Lung (tissue), 12 donors: ENCODE measurements around the gene GRK2. TPM values are rescaled to one million over a fixed set of nuclear protein-coding genes. Genes with fewer than 3 reads are reported as not detected.

Source experiments
- ATAC-seq: fragments of 200-7000 bp; cut with Tn5 transposase; one replicate; pipeline ENCODE4 v1.9.1; 2020; ENCODE audit warnings: moderate number of reproducible peaks; ENCODE audit not compliant: insufficient read depth, low FRiP score
- DNase-seq, 3 donors: peaks; one replicate each; pipeline ENCODE4 v3.0.0-alpha.2; 2013 to 2017
- H3K27ac ChIP-seq, 2 donors: one replicate each; pipeline ENCODE4 v1.5.1; 2013; ENCODE audit warnings: mild to moderate bottlenecking in 2 of 2, moderate library complexity in 2 of 2, control low read depth in 1 of 2, inconsistent platforms in 1 of 2, low read depth in 1 of 2, low read length in 1 of 2
- H3K27me3 ChIP-seq, 3 donors: one replicate each; pipeline ENCODE4 v1.5.1; 2013; ENCODE audit warnings: low read length in 2 of 3; ENCODE audit not compliant: control insufficient read depth in 3 of 3, insufficient read depth in 3 of 3
- H3K36me3 ChIP-seq, 4 donors: one replicate each; pipeline ENCODE4 v1.5.1; 2013; ENCODE audit warnings: low read length in 4 of 4, mild to moderate bottlenecking in 1 of 4, moderate library complexity in 1 of 4; ENCODE audit not compliant: control insufficient read depth in 4 of 4, insufficient read depth in 4 of 4
- H3K4me1 ChIP-seq, 5 donors: one replicate each; pipeline ENCODE4 v1.5.1; 2013; ENCODE audit warnings: low read length in 5 of 5, mild to moderate bottlenecking in 2 of 5, moderate library complexity in 1 of 5; ENCODE audit not compliant: control insufficient read depth in 5 of 5, insufficient read depth in 5 of 5
- H3K4me3 ChIP-seq: one replicate; pipeline ENCODE4 v1.5.1; 2013; ENCODE audit warnings: mild to moderate bottlenecking, control low read depth, moderate library complexity
- H3K9ac ChIP-seq, 2 donors: one replicate each; pipeline ENCODE4 v1.5.1; 2013; ENCODE audit warnings: low read length in 2 of 2, control low read depth in 1 of 2; ENCODE audit not compliant: insufficient read depth in 1 of 2
- H3K9me3 ChIP-seq, 4 donors: one replicate each; pipeline ENCODE4 v1.5.1; 2013; ENCODE audit warnings: low read length in 3 of 4, mild to moderate bottlenecking in 1 of 4, moderate library complexity in 1 of 4; ENCODE audit not compliant: control insufficient read depth in 4 of 4, insufficient read depth in 3 of 4
- WGBS, 2 donors: extraction: QIAGEN DNeasy Blood & Tissue Kit; methylation state at CpG; one replicate each; pipeline ENCODE4 v1.1.7; 2013; 5-methylcytosine and 5-hydroxymethylcytosine counted together
- polyA plus RNA-seq, 2 donors: library from polyadenylated mRNA; stranded (reverse); fragments of 200-250 nt; gene quantifications; one replicate each; pipeline ENCODE4 v1.2.1, GENCODE V29; 2013
- total RNA-seq, 2 donors: library from RNA; depleted of rRNA in 1 of 2; stranded (reverse); fragments of >200 nt in 1 of 2; gene quantifications; one replicate each; pipeline ENCODE4 v1.2.1, GENCODE V29; 2014 to 2021
- TF ChIP-seq, protein P1 (sequence below): IDR thresholded peaks from 2 replicates; pipeline ENCODE4 v1.5.1; 2012; ENCODE audit warnings: mild to moderate bottlenecking; ENCODE audit errors: control extremely low read depth, extremely low read depth
- donor health status: control.
- donor health status: control.
- donor health status: Bipolar disorder and iron deficiency.
- donor health status: healthy.
- donor health status: DM: yes; HTN: yes; CAD: no.

GRK2 gene
- total and polyA plus RNA-seq, 4 donors = 37.1 to 130 (median 97.5) TPM

DNA sequence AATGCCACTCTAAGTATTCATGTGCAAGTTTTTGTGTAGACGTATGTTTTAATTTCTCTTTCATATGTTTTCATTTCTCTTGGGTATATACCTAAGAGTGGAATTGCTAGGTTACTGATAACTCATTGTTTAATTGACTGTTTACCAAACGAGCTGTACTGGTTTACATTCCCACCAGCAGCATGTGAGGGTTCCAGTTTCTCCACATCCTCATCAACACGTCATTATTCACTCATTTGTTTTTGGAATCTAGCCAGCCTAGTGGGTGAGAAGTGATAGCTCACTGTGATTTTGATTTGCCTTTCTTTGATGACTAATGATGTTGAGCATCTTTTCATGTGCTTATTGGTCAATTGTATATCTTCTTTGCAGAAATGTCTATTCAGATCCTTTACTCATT is 26.8 kb downstream of the GRK2 start:
- TF ChIP-seq, protein P1, sequence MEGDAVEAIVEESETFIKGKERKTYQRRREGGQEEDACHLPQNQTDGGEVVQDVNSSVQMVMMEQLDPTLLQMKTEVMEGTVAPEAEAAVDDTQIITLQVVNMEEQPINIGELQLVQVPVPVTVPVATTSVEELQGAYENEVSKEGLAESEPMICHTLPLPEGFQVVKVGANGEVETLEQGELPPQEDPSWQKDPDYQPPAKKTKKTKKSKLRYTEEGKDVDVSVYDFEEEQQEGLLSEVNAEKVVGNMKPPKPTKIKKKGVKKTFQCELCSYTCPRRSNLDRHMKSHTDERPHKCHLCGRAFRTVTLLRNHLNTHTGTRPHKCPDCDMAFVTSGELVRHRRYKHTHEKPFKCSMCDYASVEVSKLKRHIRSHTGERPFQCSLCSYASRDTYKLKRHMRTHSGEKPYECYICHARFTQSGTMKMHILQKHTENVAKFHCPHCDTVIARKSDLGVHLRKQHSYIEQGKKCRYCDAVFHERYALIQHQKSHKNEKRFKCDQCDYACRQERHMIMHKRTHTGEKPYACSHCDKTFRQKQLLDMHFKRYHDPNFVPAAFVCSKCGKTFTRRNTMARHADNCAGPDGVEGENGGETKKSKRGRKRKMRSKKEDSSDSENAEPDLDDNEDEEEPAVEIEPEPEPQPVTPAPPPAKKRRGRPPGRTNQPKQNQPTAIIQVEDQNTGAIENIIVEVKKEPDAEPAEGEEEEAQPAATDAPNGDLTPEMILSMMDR = no peak
- no peak overlapping the region for H3K9ac ChIP-seq
- peaks cover 0 to 21% (median 2%) of the 10 kb centered on the region in 5 donors for H3K4me1 ChIP-seq
- no peak overlapping the region for H3K4me3 ChIP-seq
- H3K27ac ChIP-seq = no peak overlapping the region
- 29 to 35% methylated on average over 3 of the region's 3 CpGs for WGBS, 2 donors
- H3K27me3 ChIP-seq = no peaks in the 10 kb centered on the region
- ATAC-seq (no peak), DNase-seq (no peak)
- peaks cover 0 to 4% (median 0%) of the 10 kb centered on the region in 4 donors for H3K9me3 ChIP-seq
- H3K36me3 ChIP-seq = peaks cover 0 to 35% (median 28%) of the 10 kb centered on the region in 4 donors

DNA sequence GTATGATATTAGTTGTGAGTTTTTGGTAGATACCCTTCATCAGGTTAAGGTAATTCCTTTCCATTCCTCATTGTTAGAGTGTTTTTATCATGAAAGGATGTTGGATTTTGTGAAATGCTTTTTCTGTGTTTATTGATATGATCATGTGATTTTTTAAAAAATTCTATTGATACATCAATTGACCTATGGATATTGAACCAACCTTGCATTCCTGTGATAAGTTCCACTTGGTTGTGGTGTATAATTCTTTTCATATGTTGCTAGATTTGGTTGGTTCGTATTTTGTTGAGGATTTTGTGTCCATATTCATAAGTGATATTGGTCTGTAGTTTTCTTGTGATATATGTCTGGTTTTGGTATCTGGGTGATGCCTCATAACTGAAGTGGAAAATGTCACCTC is 29.6 kb downstream of the GRK2 start:
- DNase-seq = peak in 1 of 3 donors; percentile 38
- H3K4me1 ChIP-seq = peaks cover 0 to 9% (median 0%) of the 10 kb centered on the region in 5 donors
- peaks cover 0 to 4% (median 0%) of the 10 kb centered on the region in 4 donors for H3K9me3 ChIP-seq
- H3K27ac ChIP-seq = no peak overlapping the region
- ATAC-seq = no peak
- 94% methylated on average over 1 of the region's 1 CpG for WGBS, 2 donors
- TF ChIP-seq, protein P1 = no peak
- H3K4me3 ChIP-seq = no peak overlapping the region
- no peaks in the 10 kb centered on the region for H3K27me3 ChIP-seq
- no peak overlapping the region for H3K9ac ChIP-seq
- H3K36me3 ChIP-seq = peaks cover 0 to 38% (median 31%) of the 10 kb centered on the region in 4 donors

DNA sequence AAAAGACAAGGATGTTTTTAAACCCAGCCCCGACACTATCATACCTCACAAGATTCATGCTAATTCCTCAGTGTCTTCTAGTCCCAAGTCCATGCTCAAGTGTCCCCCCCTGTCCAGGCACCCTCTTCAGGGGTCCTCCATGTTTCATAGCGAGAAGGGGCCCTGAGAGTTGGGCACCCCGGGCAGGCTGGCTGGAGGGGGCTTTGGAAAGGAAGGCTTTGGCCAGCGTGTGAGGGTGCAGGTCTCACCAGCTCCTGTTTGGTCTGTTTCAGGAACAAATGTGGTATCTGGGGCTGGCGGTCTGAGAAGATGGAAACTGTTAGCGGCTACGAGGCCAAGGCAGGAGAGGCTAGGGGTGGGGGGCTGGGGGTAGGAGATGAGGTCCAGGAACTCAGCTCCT is 32.5 kb downstream of the GRK2 start:
- Histone ChIP-seq H3K27me3 (no peaks in the 10 kb centered on the region), H3K4me1 (peaks cover 0 to 18% (median under 1%) of the 10 kb centered on the region in 5 donors), H3K27ac (no peak overlapping the region), H3K9ac (no peak overlapping the region), H3K36me3 (peaks cover 0 to 45% (median 24%) of the 10 kb centered on the region in 4 donors), H3K9me3 (peaks cover 0 to 4% (median 0%) of the 10 kb centered on the region in 4 donors), H3K4me3 (no peak overlapping the region)
- TF ChIP-seq, protein P1 = no peak
- WGBS, 2 donors = 95 to 98% methylated on average over 7 of the region's 7 CpGs
- no peak for ATAC-seq
- DNase-seq = no peak
